Suprapubic skin (tissue), 4 donors: Measurements from ENCODE around the gene ANK3. TPM values are rescaled to one million over a fixed set of nuclear protein-coding genes. Genes with fewer than 3 reads are reported as not detected.

Source experiments
- DNase-seq, 2 donors: peaks; one replicate each; pipeline ENCODE4 v3.0.0-alpha.2; 2019; ENCODE audit warnings: low spot score in 2 of 2
- H3K27ac ChIP-seq: fragments of 200-600 bp; sonication (generic); one replicate; pipeline ENCODE4 v1.5.1; 2019
- H3K27me3 ChIP-seq: fragments of 200-600 bp; sonication (generic); one replicate; pipeline ENCODE4 v1.5.1; 2019
- H3K36me3 ChIP-seq: fragments of 200-600 bp; sonication (generic); one replicate; pipeline ENCODE4 v1.5.1; 2019
- H3K4me1 ChIP-seq: fragments of 200-600 bp; sonication (generic); one replicate; pipeline ENCODE4 v1.5.1; 2019
- H3K4me3 ChIP-seq: fragments of 200-600 bp; sonication (generic); one replicate; pipeline ENCODE4 v1.5.1; 2019; ENCODE audit warnings: mild to moderate bottlenecking
- H3K9me3 ChIP-seq: fragments of 200-600 bp; sonication (generic); one replicate; pipeline ENCODE4 v1.5.1; 2019
- EP300 ChIP-seq: sonication (generic); formaldehyde crosslinking; IDR thresholded peaks from one replicate; pipeline ENCODE4 v1.6.1; 2017; ENCODE audit warnings: antibody characterized with exemption
- POLR2A ChIP-seq, 2 donors: fragments of 450-650 bp; IDR thresholded peaks; one replicate each; pipeline ENCODE4 v1.6.1; 2017; ENCODE audit warnings: antibody characterized with exemption in 2 of 2, mild to moderate bottlenecking in 2 of 2, moderate library complexity in 2 of 2
- POLR2AphosphoS5 ChIP-seq, 3 donors: sonication (generic); formaldehyde crosslinking; IDR thresholded peaks; one replicate each; pipeline ENCODE4 v1.6.1; 2017; ENCODE audit warnings: antibody characterized with exemption in 3 of 3
- WGBS: methylation state at CpG from one replicate; pipeline ENCODE4 v1.1.5; 2018; 5-methylcytosine and 5-hydroxymethylcytosine counted together
- total RNA-seq, 4 donors: library from RNA; depleted of rRNA; stranded (reverse); fragments of >200 nt; gene quantifications; one replicate each; pipeline ENCODE4 v1.1.0, GENCODE V29; 2016
- TF ChIP-seq, protein P1 (sequence below), 2 donors: fragments of 200-600 bp in 1 of 2; fragments of 450-650 bp in 1 of 2; sonication (generic) in 1 of 2; IDR thresholded peaks; one replicate each; pipeline ENCODE4 v1.5.1; 2016 to 2019; ENCODE audit warnings: antibody characterized with exemption in 2 of 2, mild to moderate bottlenecking in 1 of 2, moderate library complexity in 1 of 2

The ANK3 gene
- total RNA-seq, 4 donors from 2014 or later, result 89.1 to 191 (median 112) TPM

DNA sequence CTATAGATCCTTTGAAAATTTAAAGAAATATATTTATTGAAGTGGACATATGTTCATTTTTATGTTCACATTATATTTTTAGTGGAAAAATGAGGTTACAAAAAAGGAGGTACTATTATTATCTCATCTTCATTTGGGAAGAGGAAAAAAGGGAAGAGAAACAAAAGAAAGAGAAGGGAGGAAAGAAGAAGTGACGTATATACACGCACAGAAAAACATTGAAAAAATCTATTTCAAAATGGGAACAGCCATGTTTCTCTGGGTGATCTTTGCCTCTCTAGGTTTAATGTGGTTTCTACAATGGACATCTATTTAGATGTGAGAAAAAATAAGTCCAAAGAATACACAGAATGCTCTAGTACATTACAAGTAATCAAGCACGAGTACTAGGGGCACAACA, 14.8 kb downstream of the ANK3 start:
- no peak overlapping the region for H3K4me3 ChIP-seq
- no peak overlapping the region for H3K27ac ChIP-seq
- TF ChIP-seq, protein P1, sequence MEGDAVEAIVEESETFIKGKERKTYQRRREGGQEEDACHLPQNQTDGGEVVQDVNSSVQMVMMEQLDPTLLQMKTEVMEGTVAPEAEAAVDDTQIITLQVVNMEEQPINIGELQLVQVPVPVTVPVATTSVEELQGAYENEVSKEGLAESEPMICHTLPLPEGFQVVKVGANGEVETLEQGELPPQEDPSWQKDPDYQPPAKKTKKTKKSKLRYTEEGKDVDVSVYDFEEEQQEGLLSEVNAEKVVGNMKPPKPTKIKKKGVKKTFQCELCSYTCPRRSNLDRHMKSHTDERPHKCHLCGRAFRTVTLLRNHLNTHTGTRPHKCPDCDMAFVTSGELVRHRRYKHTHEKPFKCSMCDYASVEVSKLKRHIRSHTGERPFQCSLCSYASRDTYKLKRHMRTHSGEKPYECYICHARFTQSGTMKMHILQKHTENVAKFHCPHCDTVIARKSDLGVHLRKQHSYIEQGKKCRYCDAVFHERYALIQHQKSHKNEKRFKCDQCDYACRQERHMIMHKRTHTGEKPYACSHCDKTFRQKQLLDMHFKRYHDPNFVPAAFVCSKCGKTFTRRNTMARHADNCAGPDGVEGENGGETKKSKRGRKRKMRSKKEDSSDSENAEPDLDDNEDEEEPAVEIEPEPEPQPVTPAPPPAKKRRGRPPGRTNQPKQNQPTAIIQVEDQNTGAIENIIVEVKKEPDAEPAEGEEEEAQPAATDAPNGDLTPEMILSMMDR (IDR thresholded peaks at IDR 0.05), result no peak
- TF ChIP-seq POLR2A (IDR thresholded peaks at IDR 0.05), result no peak
- TF ChIP-seq POLR2AphosphoS5 (IDR thresholded peaks at IDR 0.05), result no peak
- 88% methylated on average over 3 of the region's 3 CpGs for WGBS
- H3K4me1 ChIP-seq, result no peaks in the 10 kb centered on the region
- no peaks in the 10 kb centered on the region for H3K36me3 ChIP-seq
- H3K27me3 ChIP-seq, result no peaks in the 10 kb centered on the region
- DNase-seq, result no peak
- no peaks in the 10 kb centered on the region for H3K9me3 ChIP-seq

DNA sequence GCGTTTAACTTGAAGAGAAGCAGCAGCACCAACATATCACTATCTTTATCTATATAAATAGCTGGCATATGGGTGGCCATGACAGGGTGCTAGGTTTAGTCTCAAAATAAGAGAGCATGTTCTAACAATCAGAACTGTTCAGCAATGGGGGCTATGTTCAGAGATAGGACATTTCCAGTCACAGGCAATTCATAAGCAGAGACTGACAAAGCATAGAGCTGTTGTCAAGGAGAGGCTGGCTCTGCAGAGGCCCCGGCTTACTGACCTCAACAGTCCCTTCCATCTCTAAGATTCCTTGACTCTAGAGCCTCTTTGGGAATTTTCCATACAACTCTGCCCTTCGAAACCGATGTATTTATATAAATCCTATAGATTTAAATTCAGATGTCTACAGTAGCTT, 17.2 kb downstream of the ANK3 start:
- no peak for TF ChIP-seq POLR2A (IDR thresholded peaks at IDR 0.05)
- DNase-seq, result no peak

DNA sequence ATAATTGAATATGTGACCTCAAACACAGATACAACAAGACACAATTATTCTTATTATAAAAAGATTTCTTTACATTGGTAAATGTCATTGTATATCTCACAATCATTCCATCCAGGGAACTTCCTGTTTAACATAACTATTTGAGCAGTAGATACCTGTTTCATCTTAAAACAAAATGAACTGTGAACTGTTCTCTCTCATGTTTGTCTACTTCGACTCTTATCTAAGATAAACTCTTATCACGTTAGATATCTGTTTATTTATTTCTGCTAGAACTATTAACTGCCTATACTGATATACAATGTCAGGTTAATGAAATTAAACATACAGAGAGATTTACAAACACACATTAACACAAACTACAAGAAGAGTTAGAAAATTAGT, 20.1 kb downstream of the ANK3 start:
- TF ChIP-seq EP300 (no peak), POLR2A (IDR thresholded peaks at IDR 0.05) (no peak), POLR2AphosphoS5 (IDR thresholded peaks at IDR 0.05) (no peak)
- TF ChIP-seq, protein P1 (IDR thresholded peaks at IDR 0.05), result no peak
- Histone ChIP-seq H3K36me3 (no peaks in the 10 kb centered on the region), H3K9me3 (no peaks in the 10 kb centered on the region), H3K4me3 (no peak overlapping the region), H3K27ac (no peak overlapping the region), H3K27me3 (no peaks in the 10 kb centered on the region), H3K4me1 (peaks cover 6% of the 10 kb centered on the region)
- 90% methylated on average over 2 of the region's 2 CpGs for WGBS
- DNase-seq, result no peak

More for the DNA sequence above, 17.2 kb downstream of the ANK3 start:
- 96% methylated on average over 4 of the region's 4 CpGs for WGBS
- Histone ChIP-seq H3K9me3 (no peaks in the 10 kb centered on the region), H3K36me3 (no peaks in the 10 kb centered on the region), H3K27me3 (no peaks in the 10 kb centered on the region), H3K27ac (no peak overlapping the region), H3K4me1 (peaks cover 2% of the 10 kb centered on the region), H3K4me3 (no peak overlapping the region)

DNA sequence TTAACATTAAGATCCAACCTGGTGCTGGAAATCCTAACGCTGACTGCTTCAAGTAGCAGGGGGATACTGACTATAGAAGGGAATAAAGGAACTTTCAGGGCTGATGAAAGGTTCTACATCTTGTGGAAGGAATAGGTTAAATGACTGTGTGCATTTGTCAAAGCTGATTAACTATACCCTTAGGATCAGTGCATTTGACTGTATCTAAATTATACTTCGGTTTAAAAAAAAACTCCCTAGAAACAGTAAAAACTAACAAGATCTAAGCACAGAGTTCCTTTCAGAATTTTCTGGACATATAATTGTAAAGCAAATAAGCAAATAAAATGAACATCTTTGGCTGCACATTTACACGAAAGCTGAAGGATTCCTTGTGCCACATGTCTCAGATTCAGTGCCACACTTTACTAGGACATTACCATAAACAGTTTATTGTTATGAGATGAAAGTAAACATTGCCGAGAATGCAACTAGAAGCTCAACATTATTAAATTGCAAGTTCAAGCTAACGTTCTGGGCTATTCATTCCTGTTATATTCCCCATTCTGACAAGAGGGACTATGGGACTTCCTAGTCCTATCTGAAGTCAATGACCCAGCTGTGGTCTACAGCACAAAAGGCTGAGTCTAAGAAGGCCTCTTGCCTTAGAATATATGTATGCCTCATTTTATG, 20.7 kb downstream of the ANK3 start:
- 76% methylated on average over 5 of the region's 5 CpGs for WGBS
- Histone ChIP-seq H3K36me3 (no peaks in the 10 kb centered on the region), H3K4me1 (peaks cover 6% of the 10 kb centered on the region), H3K27me3 (no peaks in the 10 kb centered on the region), H3K27ac (no peak overlapping the region), H3K9me3 (no peaks in the 10 kb centered on the region), H3K4me3 (no peak overlapping the region)
- DNase-seq, result no peak
- TF ChIP-seq EP300, result no peak
- TF ChIP-seq, protein P1 (IDR thresholded peaks at IDR 0.05), result no peak
- no peak for TF ChIP-seq POLR2AphosphoS5 (IDR thresholded peaks at IDR 0.05)
- TF ChIP-seq POLR2A (IDR thresholded peaks at IDR 0.05), result no peak

DNA sequence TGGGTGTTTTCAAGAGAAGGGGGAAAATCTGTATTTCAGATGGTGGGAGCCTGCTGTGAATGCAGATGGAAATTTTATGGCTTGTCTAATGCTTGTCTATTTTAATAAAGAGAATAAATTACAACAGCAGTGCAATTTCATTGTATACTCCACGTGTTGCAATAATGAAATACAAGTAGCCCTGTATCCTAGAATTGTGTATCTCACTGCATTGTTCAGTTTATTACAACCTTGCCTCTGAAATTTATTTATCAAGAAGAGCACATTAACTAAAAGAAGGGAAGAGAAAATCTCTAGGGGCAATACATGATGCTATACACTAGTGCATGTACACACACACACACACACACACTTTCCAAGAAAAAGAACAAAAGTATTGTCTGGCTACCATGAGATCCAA, 21.8 kb downstream of the ANK3 start:
- Histone ChIP-seq H3K36me3 (no peaks in the 10 kb centered on the region), H3K9me3 (no peaks in the 10 kb centered on the region), H3K4me1 (peaks cover 6% of the 10 kb centered on the region), H3K27ac (no peak overlapping the region), H3K4me3 (no peak overlapping the region), H3K27me3 (no peaks in the 10 kb centered on the region)
- 30% methylated on average over 1 of the region's 1 CpG for WGBS
- TF ChIP-seq POLR2AphosphoS5 (IDR thresholded peaks at IDR 0.05) (no peak), EP300 (no peak), POLR2A (IDR thresholded peaks at IDR 0.05) (no peak)
- TF ChIP-seq, protein P1 (IDR thresholded peaks at IDR 0.05), result no peak
- no peak for DNase-seq

DNA sequence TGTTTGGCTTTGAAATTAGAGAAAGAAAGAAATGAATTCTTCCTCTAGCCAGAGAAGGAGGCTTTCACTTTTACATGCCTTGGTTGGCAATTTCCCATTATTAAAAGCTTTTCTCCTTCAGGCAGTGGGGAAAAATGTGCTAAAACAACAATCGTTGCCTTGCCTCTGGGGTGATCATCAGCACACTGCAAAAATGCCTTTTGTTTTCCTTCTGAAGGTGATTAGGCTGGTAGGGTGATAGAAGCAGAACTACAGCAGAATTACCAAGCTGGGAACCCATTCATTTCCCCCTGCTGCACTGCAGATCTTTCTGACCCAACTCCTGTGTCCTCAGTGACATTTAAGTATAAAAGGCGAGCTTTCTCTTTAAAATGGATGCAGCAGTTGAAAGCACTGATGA, 22.2 kb downstream of the ANK3 start:
- no peaks in the 10 kb centered on the region for H3K27me3 ChIP-seq
- no peak overlapping the region for H3K4me3 ChIP-seq
- WGBS, result 50% methylated on average over 2 of the region's 2 CpGs
- no peak overlapping the region for H3K27ac ChIP-seq
- no peak for DNase-seq
- peaks cover 6% of the 10 kb centered on the region for H3K4me1 ChIP-seq
- no peaks in the 10 kb centered on the region for H3K36me3 ChIP-seq
- TF ChIP-seq, protein P1 (IDR thresholded peaks at IDR 0.05), result no peak
- TF ChIP-seq POLR2A (IDR thresholded peaks at IDR 0.05) (no peak), EP300 (no peak)
- no peaks in the 10 kb centered on the region for H3K9me3 ChIP-seq
